ENCODE measurements around the gene CHRNA1. TPM values are rescaled to one million over a fixed set of nuclear protein-coding genes. Genes with fewer than 3 reads are reported as not detected.
A peak's percentile ranks its signal among the peaks of the same experiment; 100 is the strongest.

CHRNA1 gene
- total RNA-seq, 1 donor from 2014 or later: 3.7 TPM

- H2AFZ ChIP-seq (ENCODE audit: low read depth, low read length): no peak overlapping the region
- no peaks in the 10 kb centered on the region for H3K27me3 Mint-ChIP-seq (ENCODE audit: low read depth, unreplicated experiment)
Measured at GRCh38 chr2:174763780-174764179, 492 bp downstream of the CHRNA1 start.

GRCh38 chr2:174762464-174762863, 1.8 kb downstream of the CHRNA1 start:
- DNase-seq (ENCODE audit: low read depth) (no peak), FAIRE-seq (no peak)
- Mint-ChIP-seq H3K9me3 (ENCODE audit: unreplicated experiment) (no peaks in the 10 kb centered on the region), H3K27me3 (ENCODE audit: low read depth, unreplicated experiment) (no peaks in the 10 kb centered on the region), H3K4me1 (ENCODE audit: low read depth, unreplicated experiment) (peaks cover 42% of the 10 kb centered on the region), H3K27ac (ENCODE audit: unreplicated experiment) (peak overlapping the region; percentile 83), H3K36me3 (ENCODE audit: low read depth, unreplicated experiment) (no peaks in the 10 kb centered on the region), H3K4me3 (ENCODE audit: unreplicated experiment) (peak overlapping the region; percentile 14)
- Histone ChIP-seq H3K9ac (ENCODE audit: low read length) (no peak overlapping the region), H4K20me1 (ENCODE audit: insufficient read depth, low read length) (no peaks in the 10 kb centered on the region), H3K79me2 (ENCODE audit: insufficient read depth, low read length) (no peaks in the 10 kb centered on the region), H3K27ac (ENCODE audit: low read depth, low read length) (no peak overlapping the region), H3K4me3 (ENCODE audit: insufficient read depth, low read depth, low read length) (no peak overlapping the region), H2AFZ (ENCODE audit: low read depth, low read length) (no peak overlapping the region), H3K4me1 (ENCODE audit: insufficient read depth, low read length) (peaks cover 11% of the 10 kb centered on the region), H3K36me3 (ENCODE audit: insufficient read depth, low read length) (no peaks in the 10 kb centered on the region), H3K4me2 (ENCODE audit: low read length) (no peak overlapping the region), H3K27me3 (ENCODE audit: insufficient read depth, low read length) (no peaks in the 10 kb centered on the region), H3K9me3 (ENCODE audit: insufficient read depth, low read depth, low read length) (no peaks in the 10 kb centered on the region)
- TF ChIP-seq CTCF (IDR thresholded peaks at IDR 0.05; ENCODE audit: insufficient read depth, low read depth, low read length) (no peak), EZH2 (IDR thresholded peaks at IDR 0.05; ENCODE audit: insufficient read depth, low read length) (no peak)

More at GRCh38 chr2:174763780-174764179, 492 bp downstream of the CHRNA1 start:
- Histone ChIP-seq H4K20me1 (ENCODE audit: insufficient read depth, low read length) (no peaks in the 10 kb centered on the region), H3K79me2 (ENCODE audit: insufficient read depth, low read length) (no peaks in the 10 kb centered on the region), H3K27ac (ENCODE audit: low read depth, low read length) (no peak overlapping the region), H3K27me3 (ENCODE audit: insufficient read depth, low read length) (no peaks in the 10 kb centered on the region), H3K9me3 (ENCODE audit: insufficient read depth, low read depth, low read length) (no peaks in the 10 kb centered on the region), H3K36me3 (ENCODE audit: insufficient read depth, low read length) (no peaks in the 10 kb centered on the region), H3K4me2 (ENCODE audit: low read length) (peak overlapping the region; percentile 58), H3K9ac (ENCODE audit: low read length) (no peak overlapping the region), H3K4me1 (ENCODE audit: insufficient read depth, low read length) (peaks cover 11% of the 10 kb centered on the region), H3K4me3 (ENCODE audit: insufficient read depth, low read depth, low read length) (no peak overlapping the region)
- Mint-ChIP-seq H3K4me3 (ENCODE audit: unreplicated experiment) (peak overlapping the region; percentile 61), H3K27ac (ENCODE audit: unreplicated experiment) (peak overlapping the region; percentile 83), H3K36me3 (ENCODE audit: low read depth, unreplicated experiment) (no peaks in the 10 kb centered on the region), H3K9me3 (ENCODE audit: unreplicated experiment) (no peaks in the 10 kb centered on the region), H3K4me1 (ENCODE audit: low read depth, unreplicated experiment) (peaks cover 42% of the 10 kb centered on the region)
- no peak for TF ChIP-seq EZH2 (IDR thresholded peaks at IDR 0.05; ENCODE audit: insufficient read depth, low read length)
- no peak for TF ChIP-seq CTCF (IDR thresholded peaks at IDR 0.05; ENCODE audit: insufficient read depth, low read depth, low read length)
- DNase-seq (ENCODE audit: low read depth) (no peak), FAIRE-seq (no peak)

GRCh38 chr2:174761837-174762236, 2.4 kb downstream of the CHRNA1 start:
- Histone ChIP-seq H3K27me3 (ENCODE audit: insufficient read depth, low read length) (no peaks in the 10 kb centered on the region), H3K4me2 (ENCODE audit: low read length) (no peak overlapping the region), H4K20me1 (ENCODE audit: insufficient read depth, low read length) (no peaks in the 10 kb centered on the region), H3K27ac (ENCODE audit: low read depth, low read length) (no peak overlapping the region), H3K9me3 (ENCODE audit: insufficient read depth, low read depth, low read length) (no peaks in the 10 kb centered on the region), H3K4me1 (ENCODE audit: insufficient read depth, low read length) (peaks cover 11% of the 10 kb centered on the region), H3K79me2 (ENCODE audit: insufficient read depth, low read length) (no peaks in the 10 kb centered on the region), H3K4me3 (ENCODE audit: insufficient read depth, low read depth, low read length) (no peak overlapping the region), H2AFZ (ENCODE audit: low read depth, low read length) (no peak overlapping the region), H3K36me3 (ENCODE audit: insufficient read depth, low read length) (no peaks in the 10 kb centered on the region), H3K9ac (ENCODE audit: low read length) (no peak overlapping the region)
- FAIRE-seq: no peak
- Mint-ChIP-seq H3K4me1 (ENCODE audit: low read depth, unreplicated experiment) (peaks cover 42% of the 10 kb centered on the region), H3K9me3 (ENCODE audit: unreplicated experiment) (no peaks in the 10 kb centered on the region), H3K27me3 (ENCODE audit: low read depth, unreplicated experiment) (no peaks in the 10 kb centered on the region), H3K4me3 (ENCODE audit: unreplicated experiment) (no peak overlapping the region), H3K36me3 (ENCODE audit: low read depth, unreplicated experiment) (no peaks in the 10 kb centered on the region), H3K27ac (ENCODE audit: unreplicated experiment) (peak overlapping the region; percentile 83)
- no peak for TF ChIP-seq EZH2 (IDR thresholded peaks at IDR 0.05; ENCODE audit: insufficient read depth, low read length)
- no peak for TF ChIP-seq CTCF (IDR thresholded peaks at IDR 0.05; ENCODE audit: insufficient read depth, low read depth, low read length)
- peak; percentile 54 for DNase-seq (ENCODE audit: low read depth)
